GM18505 (cell line): ENCODE measurements around the gene SLC43A2.
A peak's percentile ranks its signal among the peaks of the same experiment; 100 is the strongest.
"Not testable (repeated sequence)": the region's sequence is repeated elsewhere in the genome, so short reads cannot be mapped to it uniquely, and the experiment has no call there.

Experiments used
- ATAC-seq: cut with Tn5 transposase; IDR thresholded peaks from one replicate; pipeline ENCODE4 v1.9.1; 2021; ENCODE audit not compliant: unreplicated experiment
- POLR2A ChIP-seq: IDR thresholded peaks from 4 replicates; pipeline ENCODE4 v1.6.1; 2011; ENCODE audit warnings: borderline replicate concordance; ENCODE audit not compliant: insufficient read depth, insufficient read length; ENCODE audit errors: extremely low read depth

Gene SLC43A2

DNA sequence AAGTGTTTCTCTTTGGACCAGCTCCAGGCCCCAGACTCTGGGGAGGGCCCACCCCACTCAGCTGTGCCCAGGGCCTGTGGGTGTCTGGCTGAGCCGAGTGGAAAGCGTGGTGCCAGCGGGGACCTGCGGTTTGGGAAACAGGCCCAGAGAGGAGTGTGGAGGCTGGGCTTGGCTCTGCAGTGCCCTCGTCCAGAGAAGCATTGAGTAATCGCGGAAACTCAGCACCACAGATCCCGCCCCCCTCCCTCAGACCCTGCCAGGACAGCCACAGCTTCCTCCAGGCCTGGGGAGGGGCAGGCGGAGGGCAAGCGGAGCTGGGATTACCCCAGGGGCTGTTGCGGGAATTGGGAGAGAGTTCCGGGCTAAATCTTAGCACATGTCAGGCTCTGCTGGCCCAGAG, 51.5 kb downstream of the SLC43A2 start:
- no peak for TF ChIP-seq POLR2A
- no peak for ATAC-seq

GRCh38 chr17:1576500-1576899, 52.1 kb downstream of the SLC43A2 start:
- TF ChIP-seq POLR2A, result no peak
- ATAC-seq, result no peak

DNA sequence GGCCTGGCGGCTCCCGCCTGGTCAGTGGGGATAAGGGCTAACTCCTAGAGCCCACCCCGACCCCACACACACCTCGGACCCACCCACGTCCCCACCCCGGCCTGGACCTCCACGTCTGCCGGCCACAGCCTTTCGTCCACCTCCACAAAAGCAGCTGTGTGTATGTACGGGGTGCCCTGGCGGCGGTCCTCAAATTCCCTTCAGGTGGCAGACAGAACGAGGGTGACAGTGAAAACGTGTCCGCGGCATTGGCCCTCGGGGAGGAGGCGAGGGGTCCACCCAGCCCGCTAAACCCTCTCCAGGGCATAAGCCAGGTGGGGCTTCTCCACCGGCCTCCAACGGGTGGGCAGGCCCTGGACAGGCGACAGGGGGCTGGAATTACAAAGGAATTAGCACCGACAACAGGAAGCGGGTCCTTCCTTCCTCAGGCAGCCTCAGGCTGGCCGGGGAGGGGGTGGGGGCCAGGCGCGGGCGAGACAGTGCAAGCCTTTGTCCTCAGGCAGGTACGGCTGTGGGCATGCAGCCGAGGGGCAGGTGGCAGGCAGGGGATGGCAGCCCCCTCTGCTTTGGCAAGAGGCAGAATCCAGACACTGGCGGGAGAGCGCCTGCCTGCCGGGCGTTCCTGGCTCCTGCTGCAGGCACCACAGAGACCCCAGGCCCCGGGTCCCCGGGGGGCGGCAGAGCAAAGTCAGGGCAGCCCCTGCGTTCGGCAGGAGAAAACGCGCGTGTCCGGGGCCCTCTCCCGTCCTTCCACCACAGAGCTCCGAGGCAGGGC, 53.8 kb downstream of the SLC43A2 start:
- no peak for TF ChIP-seq POLR2A
- ATAC-seq, result no peak

DNA sequence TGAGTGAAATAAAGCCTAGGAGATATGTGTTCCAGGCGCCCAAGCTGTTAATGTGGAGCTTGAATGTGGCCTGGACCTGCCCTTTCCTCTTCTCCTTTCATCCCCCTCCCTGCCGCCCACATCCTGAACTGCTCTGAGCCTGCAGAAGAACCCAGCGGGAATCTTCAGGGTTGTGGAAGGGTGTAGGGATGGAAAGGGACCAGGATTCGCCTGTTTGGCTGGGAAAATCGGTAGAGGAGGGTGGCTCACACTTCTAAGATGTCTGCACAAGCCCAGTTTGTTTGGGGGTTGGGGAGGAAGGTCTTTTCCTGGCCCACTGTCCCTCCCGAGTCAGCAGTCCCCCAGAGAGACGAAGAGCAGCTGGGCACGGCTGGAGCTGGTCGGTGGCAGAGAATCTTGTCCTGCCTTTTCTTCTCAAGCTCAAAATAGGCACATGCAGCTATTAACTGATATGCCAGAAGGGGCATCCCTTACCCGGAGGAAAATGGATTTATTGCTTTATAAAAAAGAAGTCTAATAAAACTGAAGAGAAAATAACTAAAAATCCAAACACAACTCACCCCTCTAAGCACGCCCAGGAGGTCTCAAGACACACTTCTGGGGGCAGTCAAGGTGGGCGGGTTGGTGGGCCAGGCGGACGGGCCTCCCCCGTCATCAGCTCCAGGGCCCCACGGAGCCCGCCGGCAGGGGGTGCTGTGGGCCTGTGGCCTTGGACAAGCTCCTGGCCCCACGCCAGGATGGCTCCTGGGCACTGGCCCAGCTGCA, 54.5 kb downstream of the SLC43A2 start:
- ATAC-seq, result no peak
- no peak for TF ChIP-seq POLR2A

DNA sequence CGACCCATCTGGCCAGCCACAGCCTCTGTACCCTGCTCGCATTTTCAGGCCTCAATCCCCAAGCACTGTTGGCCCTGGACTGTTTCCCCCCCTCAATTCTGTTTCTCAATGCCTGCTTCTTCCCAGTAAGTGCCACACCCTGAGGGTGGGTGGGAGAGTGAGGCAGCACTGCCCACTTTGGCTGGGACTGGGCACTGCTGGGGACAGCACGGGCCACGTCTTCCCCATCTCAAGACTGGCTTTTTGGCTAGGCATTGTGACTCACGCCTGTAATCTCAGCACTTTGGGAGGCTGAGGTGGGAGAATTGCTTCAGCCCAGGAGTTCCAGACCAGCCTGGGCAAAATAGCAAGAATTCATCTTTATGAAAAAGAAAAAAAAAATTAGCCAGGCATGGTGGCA, 56.0 kb downstream of the SLC43A2 start:
- not testable (repeated sequence) for ATAC-seq

- no peak for ATAC-seq
- no peak for TF ChIP-seq POLR2A
Measured at GRCh38 chr17:1571341-1571704, 57.3 kb downstream of the SLC43A2 start.

DNA sequence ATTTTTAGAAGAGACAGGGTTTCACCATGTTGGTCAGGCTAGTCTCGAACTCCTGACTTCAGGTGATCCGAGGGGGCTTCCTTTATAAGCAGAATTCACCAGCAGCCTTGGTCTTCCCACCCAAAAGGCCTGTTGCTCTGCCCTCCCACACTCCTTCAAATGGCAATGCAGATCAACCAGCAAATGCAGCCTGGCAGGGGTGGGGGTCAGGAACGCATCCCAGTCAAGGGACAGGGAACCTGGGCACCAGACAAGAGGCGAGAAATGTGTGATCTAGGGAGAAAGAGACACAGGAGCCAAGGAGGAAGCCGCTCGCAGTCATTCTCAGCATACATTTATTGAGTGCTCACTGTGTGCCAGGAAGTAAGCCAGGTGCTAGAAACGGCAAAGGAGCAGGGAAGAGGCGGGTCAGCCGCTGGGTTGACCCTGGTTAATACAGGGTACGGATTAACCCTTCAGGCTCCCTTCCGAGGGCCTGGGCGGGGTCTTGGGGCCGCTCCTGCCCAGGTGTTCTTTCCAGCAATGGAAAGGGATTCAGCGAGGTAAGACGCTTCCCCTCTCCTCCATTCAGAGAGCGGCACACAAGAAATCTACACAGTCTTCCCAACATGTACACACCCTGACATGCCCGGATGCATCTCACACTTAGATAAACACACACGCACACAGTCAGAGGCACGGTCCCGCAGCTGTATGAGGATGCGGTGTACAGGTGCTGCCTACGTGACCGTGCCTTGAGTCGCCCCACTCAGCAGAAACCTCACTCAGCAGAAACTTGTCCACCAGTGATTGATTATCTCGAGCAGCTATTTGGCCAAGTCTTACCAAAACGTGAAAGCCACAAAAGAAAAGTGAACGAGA, 59.5 kb downstream of the SLC43A2 start:
- TF ChIP-seq POLR2A, result no peak
- ATAC-seq, result no peak

DNA sequence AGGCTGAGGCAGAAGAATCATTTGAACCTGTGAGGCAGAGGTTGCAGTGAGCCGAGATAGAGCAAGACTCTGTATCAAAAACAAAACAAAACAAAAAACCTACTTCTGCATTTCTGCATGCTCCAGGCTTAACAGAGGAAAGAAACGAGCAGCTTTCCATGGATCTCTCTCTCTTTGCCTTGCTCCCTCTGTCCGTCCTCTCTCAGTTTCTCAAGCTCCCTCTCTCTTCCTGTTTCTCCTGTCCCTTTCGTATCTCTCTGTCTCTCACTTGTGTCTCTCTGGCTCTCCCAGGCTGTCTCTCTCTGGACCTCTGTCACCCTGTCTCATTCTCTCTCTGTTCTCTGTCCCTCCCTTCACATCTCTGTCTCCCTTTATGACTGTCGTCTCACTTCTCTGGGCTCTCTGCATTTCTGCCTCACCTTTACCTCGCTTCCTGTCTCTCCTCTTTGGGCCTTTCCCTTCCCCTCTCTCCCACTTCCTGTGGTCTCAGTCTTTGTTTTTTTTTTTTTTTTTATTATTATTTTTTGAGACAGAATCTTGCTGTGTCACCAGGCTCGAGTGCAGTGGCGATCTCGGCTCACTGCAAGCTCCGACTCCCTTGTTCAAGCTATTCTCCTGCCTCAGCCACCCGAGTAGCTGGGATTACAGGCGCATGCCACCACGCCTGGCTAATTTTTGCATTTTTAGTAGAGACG, 62.0 kb downstream of the SLC43A2 start:
- no peak for ATAC-seq
- peak; percentile 25 for TF ChIP-seq POLR2A

- no peak for TF ChIP-seq POLR2A
- no peak for ATAC-seq
Measured at GRCh38 chr17:1565877-1566276, 62.8 kb downstream of the SLC43A2 start.

- no peak for ATAC-seq
- no peak for TF ChIP-seq POLR2A
Measured at GRCh38 chr17:1563786-1564613, 64.6 kb downstream of the SLC43A2 start.

DNA sequence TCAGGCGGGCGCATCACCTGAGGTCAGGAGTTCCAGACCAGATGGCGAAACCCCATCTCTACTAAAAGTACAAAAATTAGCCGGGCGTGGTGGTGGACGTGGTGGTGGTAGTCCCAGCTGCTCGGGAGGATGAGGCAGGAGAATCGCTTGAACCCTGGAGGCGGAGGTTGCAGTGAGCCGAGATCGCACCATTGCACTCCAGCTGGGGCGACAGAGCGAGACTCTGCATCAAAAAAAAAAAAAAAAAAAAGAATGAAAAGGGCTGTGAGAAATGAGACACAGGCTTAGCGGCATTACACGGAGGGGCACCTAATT, 65.2 kb downstream of the SLC43A2 start:
- not testable (repeated sequence) for ATAC-seq

DNA sequence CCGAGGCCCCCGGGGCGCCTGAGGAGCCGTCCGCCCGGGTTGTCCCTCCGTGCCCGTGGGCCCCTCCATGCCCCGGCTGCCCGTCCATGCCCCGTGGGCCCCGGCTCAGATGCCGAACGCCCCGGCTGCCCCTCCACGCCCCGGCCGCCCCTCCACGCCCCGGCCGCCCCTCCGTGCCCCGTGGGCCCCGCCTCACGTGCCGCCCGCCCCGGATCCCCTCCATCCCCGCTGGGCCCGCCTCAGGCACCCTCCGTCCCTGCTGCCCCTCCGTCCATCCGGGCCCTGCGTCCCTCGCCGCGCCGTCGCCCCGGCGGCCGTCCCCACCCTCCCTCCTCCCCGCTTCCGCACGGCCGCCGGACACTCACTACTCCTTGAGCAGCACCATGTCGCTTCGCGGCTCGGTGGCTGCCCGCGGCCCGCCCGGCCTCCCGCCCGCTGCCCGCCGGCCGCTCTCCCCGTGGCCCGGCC, 66.4 kb downstream of the SLC43A2 start:
- TF ChIP-seq POLR2A, result no peak
- ATAC-seq, result peak; percentile 34

DNA sequence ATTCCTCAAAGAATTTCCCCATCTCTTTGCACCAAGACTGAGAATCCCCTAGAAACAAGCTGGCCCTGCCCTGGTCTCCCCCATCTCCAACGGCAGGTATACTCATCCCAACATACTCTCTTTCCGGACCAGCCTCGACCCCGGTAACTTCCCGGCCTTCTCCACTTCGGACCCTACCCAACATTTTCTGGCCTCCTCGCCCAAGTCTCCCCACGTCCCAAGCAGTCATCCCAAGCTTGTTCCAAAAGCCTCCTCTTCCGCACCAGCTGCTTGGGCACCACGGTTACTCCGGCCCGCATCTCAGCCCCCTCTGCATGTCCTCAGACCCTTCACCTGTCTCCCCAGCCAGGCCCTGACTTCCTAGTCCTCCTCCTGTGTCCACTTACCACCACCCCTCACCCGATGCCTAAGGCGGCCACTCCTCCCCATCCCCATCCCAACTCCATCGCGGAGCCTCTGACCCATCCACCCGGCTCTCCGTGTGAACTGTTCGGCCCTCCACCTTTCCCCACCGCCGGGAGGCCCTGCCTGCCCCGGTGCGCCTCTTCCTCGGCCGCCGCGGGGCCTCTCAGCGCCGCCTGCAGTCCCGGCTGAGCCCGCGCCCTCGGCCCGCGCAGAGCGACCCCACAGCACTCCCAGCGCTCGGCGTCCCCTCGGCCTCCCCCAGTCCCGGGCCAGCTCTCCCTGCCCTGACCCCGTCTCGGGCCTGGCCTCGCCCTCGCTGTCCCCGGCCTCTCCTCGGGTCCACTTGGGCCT, 67.0 kb downstream of the SLC43A2 start:
- TF ChIP-seq POLR2A, result no peak
- ATAC-seq, result peak; percentile 20
